ENCODE measurements around the gene PLEKHG4B.
"Not testable (repeated sequence)": the region's sequence is repeated elsewhere in the genome, so short reads cannot be mapped to it uniquely, and the experiment has no call there.

PLEKHG4B gene

GRCh38 chr5:206927-207536 lies 115.1 kb downstream of the PLEKHG4B start:
- Histone ChIP-seq H3K27me3 (ENCODE audit: control insufficient read depth, insufficient read depth, low read length) (no peaks in the 10 kb centered on the region), H3K4me3 (ENCODE audit: low read length) (no peak overlapping the region), H3K36me3 (ENCODE audit: insufficient read depth, low read length) (peaks cover 24% of the 10 kb centered on the region), H3K9me3 (replicated peaks; ENCODE audit: low read length) (no peaks in the 10 kb centered on the region), H3K4me1 (ENCODE audit: control insufficient read depth, insufficient read depth, low read length) (peaks cover 7% of the 10 kb centered on the region), H3K9ac (ENCODE audit: low read depth, low read length) (no peak overlapping the region), H3K4me2 (ENCODE audit: low read length) (no peak overlapping the region)

GRCh38 chr5:207599-207998 lies 115.6 kb downstream of the PLEKHG4B start:
- peaks cover 7% of the 10 kb centered on the region for H3K4me1 ChIP-seq (ENCODE audit: control insufficient read depth, insufficient read depth, low read length)
- peaks cover 24% of the 10 kb centered on the region for H3K36me3 ChIP-seq (ENCODE audit: insufficient read depth, low read length)
- H3K9ac ChIP-seq (ENCODE audit: low read depth, low read length): no peak overlapping the region
- no peaks in the 10 kb centered on the region for H3K9me3 ChIP-seq (replicated peaks; ENCODE audit: low read length)
- no peak overlapping the region for H3K4me2 ChIP-seq (ENCODE audit: low read length)
- H3K4me3 ChIP-seq (ENCODE audit: low read length): no peak overlapping the region
- no peaks in the 10 kb centered on the region for H3K27me3 ChIP-seq (ENCODE audit: control insufficient read depth, insufficient read depth, low read length)

- H3K4me1 ChIP-seq (ENCODE audit: control insufficient read depth, insufficient read depth, low read length): peaks cover 7% of the 10 kb centered on the region
These were observed 116.6 kb downstream of the PLEKHG4B start for GRCh38 chr5:208449-209114.

GRCh38 chr5:213803-214395 lies 121.9 kb downstream of the PLEKHG4B start:
- no peak overlapping the region for H3K9ac ChIP-seq (ENCODE audit: low read depth, low read length)
- H3K36me3 ChIP-seq (ENCODE audit: insufficient read depth, low read length): peaks cover 10% of the 10 kb centered on the region
- no peaks in the 10 kb centered on the region for H3K27me3 ChIP-seq (ENCODE audit: control insufficient read depth, insufficient read depth, low read length)
- no peak overlapping the region for H3K4me2 ChIP-seq (ENCODE audit: low read length)
- H3K4me1 ChIP-seq (ENCODE audit: control insufficient read depth, insufficient read depth, low read length): peaks cover 7% of the 10 kb centered on the region
- H3K4me3 ChIP-seq (ENCODE audit: low read length): no peak overlapping the region
- H3K9me3 ChIP-seq (replicated peaks; ENCODE audit: low read length): no peaks in the 10 kb centered on the region

More at GRCh38 chr5:208449-209114, 116.6 kb downstream of the PLEKHG4B start:
- Histone ChIP-seq H3K27me3 (ENCODE audit: control insufficient read depth, insufficient read depth, low read length) (no peaks in the 10 kb centered on the region), H3K4me2 (ENCODE audit: low read length) (no peak overlapping the region), H3K9me3 (replicated peaks; ENCODE audit: low read length) (no peaks in the 10 kb centered on the region), H3K4me3 (ENCODE audit: low read length) (no peak overlapping the region), H3K9ac (ENCODE audit: low read depth, low read length) (no peak overlapping the region), H3K36me3 (ENCODE audit: insufficient read depth, low read length) (peaks cover 22% of the 10 kb centered on the region)

GRCh38 chr5:215256-215655 lies 123.3 kb downstream of the PLEKHG4B start:
- H3K9me3 ChIP-seq (replicated peaks; ENCODE audit: low read length); H3K4me3 ChIP-seq (ENCODE audit: low read length): not testable (repeated sequence)
- H3K4me1 ChIP-seq (ENCODE audit: control insufficient read depth, insufficient read depth, low read length): peaks cover 14% of the 10 kb centered on the region

GRCh38 chr5:216076-216475 lies 124.1 kb downstream of the PLEKHG4B start:
- not testable (repeated sequence) for H3K27me3 ChIP-seq (ENCODE audit: control insufficient read depth, insufficient read depth, low read length); H3K9ac ChIP-seq (ENCODE audit: low read depth, low read length); H3K4me3 ChIP-seq (ENCODE audit: low read length); H3K9me3 ChIP-seq (replicated peaks; ENCODE audit: low read length); H3K4me2 ChIP-seq (ENCODE audit: low read length)
- Histone ChIP-seq H3K36me3 (ENCODE audit: insufficient read depth, low read length) (peaks cover 10% of the 10 kb centered on the region), H3K4me1 (ENCODE audit: control insufficient read depth, insufficient read depth, low read length) (peaks cover 17% of the 10 kb centered on the region)

More at GRCh38 chr5:215256-215655, 123.3 kb downstream of the PLEKHG4B start:
- Histone ChIP-seq H3K36me3 (ENCODE audit: insufficient read depth, low read length) (peaks cover 10% of the 10 kb centered on the region), H3K4me2 (ENCODE audit: low read length) (peak overlapping the region; percentile 43)
- not testable (repeated sequence) for H3K27me3 ChIP-seq (ENCODE audit: control insufficient read depth, insufficient read depth, low read length); H3K9ac ChIP-seq (ENCODE audit: low read depth, low read length)

GRCh38 chr5:217494-218456 lies 125.8 kb downstream of the PLEKHG4B start, which contains the start of the genes CCDC127 and SDHA:
Gene CCDC127 (minus strand): TSS chr5:218153. CDS start chr5:216849, 1,304 bp downstream.
Gene SDHA (plus strand): TSS chr5:218320. CDS start chr5:218356, 36 bp downstream.
- peak within 1 kb of the TSS; percentile 96 for H3K4me2 ChIP-seq (ENCODE audit: low read length)
- not testable (repeated sequence) for H3K27me3 ChIP-seq (ENCODE audit: control insufficient read depth, insufficient read depth, low read length); H3K9me3 ChIP-seq (replicated peaks; ENCODE audit: low read length)
- peak within 1 kb of the TSS; percentile 91 for H3K9ac ChIP-seq (ENCODE audit: low read depth, low read length)
- H3K36me3 ChIP-seq (ENCODE audit: insufficient read depth, low read length): peaks cover 10% of the 10 kb centered on the region
- peaks cover 25% of the 10 kb centered on the region for H3K4me1 ChIP-seq (ENCODE audit: control insufficient read depth, insufficient read depth, low read length)
- H3K4me3 ChIP-seq (ENCODE audit: low read length): peak within 1 kb of the TSS; percentile 83

GRCh38 chr5:218457-219291 lies 126.7 kb downstream of the PLEKHG4B start:
- Histone ChIP-seq H3K36me3 (ENCODE audit: insufficient read depth, low read length) (peaks cover 7% of the 10 kb centered on the region), H3K9ac (ENCODE audit: low read depth, low read length) (peak overlapping the region; percentile 91), H3K4me3 (ENCODE audit: low read length) (peak overlapping the region; percentile 83), H3K4me1 (ENCODE audit: control insufficient read depth, insufficient read depth, low read length) (peaks cover 32% of the 10 kb centered on the region), H3K4me2 (ENCODE audit: low read length) (peak overlapping the region; percentile 96), H3K27me3 (ENCODE audit: control insufficient read depth, insufficient read depth, low read length) (no peaks in the 10 kb centered on the region), H3K9me3 (replicated peaks; ENCODE audit: low read length) (no peaks in the 10 kb centered on the region)

GRCh38 chr5:219460-219863 lies 127.5 kb downstream of the PLEKHG4B start:
- H3K4me1 ChIP-seq (ENCODE audit: control insufficient read depth, insufficient read depth, low read length): peaks cover 35% of the 10 kb centered on the region
- H3K27me3 ChIP-seq (ENCODE audit: control insufficient read depth, insufficient read depth, low read length): no peaks in the 10 kb centered on the region

GRCh38 chr5:219991-220390 lies 128.0 kb downstream of the PLEKHG4B start:
- H3K4me3 ChIP-seq (ENCODE audit: low read length): peak overlapping the region; percentile 83
- H3K4me2 ChIP-seq (ENCODE audit: low read length): peak overlapping the region; percentile 96
- peak overlapping the region; percentile 91 for H3K9ac ChIP-seq (ENCODE audit: low read depth, low read length)
- no peaks in the 10 kb centered on the region for H3K9me3 ChIP-seq (replicated peaks; ENCODE audit: low read length)
- peaks cover 13% of the 10 kb centered on the region for H3K36me3 ChIP-seq (ENCODE audit: insufficient read depth, low read length)
- no peaks in the 10 kb centered on the region for H3K27me3 ChIP-seq (ENCODE audit: control insufficient read depth, insufficient read depth, low read length)
- H3K4me1 ChIP-seq (ENCODE audit: control insufficient read depth, insufficient read depth, low read length): peaks cover 33% of the 10 kb centered on the region

More at GRCh38 chr5:219460-219863, 127.5 kb downstream of the PLEKHG4B start:
- Histone ChIP-seq H3K9ac (ENCODE audit: low read depth, low read length) (peak overlapping the region; percentile 91), H3K9me3 (replicated peaks; ENCODE audit: low read length) (no peaks in the 10 kb centered on the region), H3K36me3 (ENCODE audit: insufficient read depth, low read length) (peaks cover 8% of the 10 kb centered on the region), H3K4me3 (ENCODE audit: low read length) (peak overlapping the region; percentile 83), H3K4me2 (ENCODE audit: low read length) (peak overlapping the region; percentile 96)
